Activated CD4-positive, alpha-beta T cell treated with anti-CD3 and anti-CD28 coated beads, Interleukin-2, Interleukin-4, amounts not matched to agents 100 ng/mL and 50 ng/mL, durations not matched to agents 16 hours and 8 hours (primary cell): ENCODE results near the gene S100A2.
"Not testable (repeated sequence)": the region's sequence is repeated elsewhere in the genome, so short reads cannot be mapped to it uniquely, and the experiment has no call there.

Source experiments
- DNase-seq: peaks from one replicate; pipeline ENCODE4 v3.0.0-alpha.2; 2020; ENCODE audit warnings: low spot score

The S100A2 gene

GRCh38 chr1:153532769-153533599, 32.7 kb downstream of the S100A2 start:
- peak; percentile 87 for DNase-seq

- peak; percentile 86 for DNase-seq
Observed at GRCh38 chr1:153532181-153532580, 33.5 kb downstream of the S100A2 start.

GRCh38 chr1:153531638-153532037, 34.0 kb downstream of the S100A2 start:
- no peak for DNase-seq

GRCh38 chr1:153527683-153528040, 38.0 kb downstream of the S100A2 start:
- DNase-seq: no peak

GRCh38 chr1:153527023-153527682, 38.5 kb downstream of the S100A2 start:
- DNase-seq: no peak

GRCh38 chr1:153526132-153526543, 39.5 kb downstream of the S100A2 start:
- no peak for DNase-seq

GRCh38 chr1:153525088-153525728, 40.4 kb downstream of the S100A2 start:
- DNase-seq: no peak

GRCh38 chr1:153522353-153523048, 43.1 kb downstream of the S100A2 start:
- DNase-seq: not testable (repeated sequence)

- not testable (repeated sequence) for DNase-seq
Observed at GRCh38 chr1:153521808-153522207, 43.8 kb downstream of the S100A2 start.

- no peak for DNase-seq
Observed at GRCh38 chr1:153520818-153521476, 44.7 kb downstream of the S100A2 start.

GRCh38 chr1:153520137-153520691, 45.4 kb downstream of the S100A2 start:
- DNase-seq: not testable (repeated sequence)

- DNase-seq: no peak
Observed at GRCh38 chr1:153519242-153519641, 46.4 kb downstream of the S100A2 start.

GRCh38 chr1:153515504-153516394, 49.9 kb downstream of the S100A2 start:
- DNase-seq: no peak

- DNase-seq: no peak
Observed at GRCh38 chr1:153513666-153514065, 52.0 kb downstream of the S100A2 start.

- DNase-seq: no peak
Observed at GRCh38 chr1:153513023-153513422, 52.6 kb downstream of the S100A2 start.
